Lower leg skin (tissue), 3 donors: Measurements from ENCODE around the gene CHST15.

Source experiments
- CTCF ChIP-seq, 3 donors: fragments of 450-650 bp; IDR thresholded peaks; one replicate each; pipeline ENCODE4 v1.5.1; 2016; ENCODE audit warnings: antibody characterized with exemption in 3 of 3, mild to moderate bottlenecking in 3 of 3, moderate library complexity in 2 of 3
- POLR2A ChIP-seq, 2 donors: fragments of 450-650 bp; IDR thresholded peaks; one replicate each; pipeline ENCODE4 v1.6.1; 2016 to 2017; ENCODE audit warnings: antibody characterized with exemption in 2 of 2, mild to moderate bottlenecking in 1 of 2, moderate library complexity in 1 of 2

GRCh38 chr10:124086097-124086710 lies 7.2 kb downstream of the CHST15 start:
- no peak for TF ChIP-seq CTCF (IDR thresholded peaks at IDR 0.05)
- no peak for TF ChIP-seq POLR2A (IDR thresholded peaks at IDR 0.05)
